A673 (cell line): ENCODE measurements around the gene TRIM74. TPM values are rescaled to one million over a fixed set of nuclear protein-coding genes. Genes with fewer than 3 reads are reported as not detected.
"Not testable (repeated sequence)": the region's sequence is repeated elsewhere in the genome, so short reads cannot be mapped to it uniquely, and the experiment has no call there.

Source experiments
- BruUV-seq: library from RNA; stranded (reverse); fragments of 400-500 nt; replicated peaks from 2 replicates; lab custom pipeline; 2021; lab: Mats Ljungman, UMichigan
- CTCF ChIA-PET: fragments of 300-600 bp; sonication (Branson Sonifier 250); formaldehyde crosslinking; loops from one replicate; lab custom pipeline; 2022; ENCODE audit warnings: antibody characterized with exemption; lab: Charles Lee
- POLR2A ChIA-PET: fragments of 300-600 bp; sonication (Branson Sonifier 250); formaldehyde crosslinking; loops from one replicate; lab custom pipeline; 2022; ENCODE audit warnings: antibody characterized with exemption; ENCODE audit not compliant: low non-redundant PET; lab: Charles Lee
- DNase-seq: peaks from one replicate; pipeline ENCODE4 v3.0.0-alpha.2; 2015; ENCODE audit warnings: low spot score
- H3K27ac ChIP-seq: fragments of 200-600 bp; sonication (generic); 2 replicates; pipeline ENCODE4 v1.5.1; 2016; ENCODE audit warnings: mixed run types, low read depth, mild to moderate bottlenecking, mixed read lengths, antibody characterized with exemption, low read length; ENCODE audit not compliant: poor library complexity, severe bottlenecking
- H3K27me3 ChIP-seq: fragments of 200-600 bp; sonication (generic); replicated peaks from 2 replicates; pipeline ENCODE4 v1.6.1; 2017; ENCODE audit warnings: mixed run types, low read depth, mild to moderate bottlenecking, mixed read lengths, antibody characterized with exemption, low read length; ENCODE audit not compliant: insufficient read depth, poor library complexity
- H3K36me3 ChIP-seq: fragments of 200-600 bp; sonication (generic); 2 replicates; pipeline ENCODE4 v1.6.1; 2016; ENCODE audit warnings: mixed run types, mild to moderate bottlenecking, mixed read lengths, antibody characterized with exemption, low read length; ENCODE audit not compliant: insufficient read depth, poor library complexity, severe bottlenecking
- H3K4me1 ChIP-seq: fragments of 200-600 bp; sonication (generic); 2 replicates; pipeline ENCODE4 v1.6.1; 2017; ENCODE audit warnings: mixed run types, mild to moderate bottlenecking, mixed read lengths, antibody characterized with exemption, low read length; ENCODE audit not compliant: insufficient read depth, poor library complexity, severe bottlenecking
- H3K4me3 ChIP-seq: fragments of 200-600 bp; sonication (generic); 2 replicates; pipeline ENCODE4 v1.5.1; 2016; ENCODE audit warnings: low read depth, mixed run types, mild to moderate bottlenecking, mixed read lengths, low read length; ENCODE audit not compliant: poor library complexity, severe bottlenecking
- H3K9me3 ChIP-seq: fragments of 200-600 bp; sonication (generic); 2 replicates; pipeline ENCODE4 v1.6.1; 2016; ENCODE audit warnings: mixed run types, low read depth, mild to moderate bottlenecking, mixed read lengths, antibody characterized with exemption, low read length; ENCODE audit not compliant: poor library complexity, severe bottlenecking
- intact Hi-C: fragments of 100-400 bp; cut with micrococcal nuclease; formaldehyde crosslinking; loops from one replicate; pipeline ENCODE4 v1.10.0; 2022; ENCODE audit not compliant: unreplicated experiment
- total RNA-seq: library from RNA; stranded (reverse); gene quantifications from 2 replicates; pipeline ENCODE4 v1.2.3, GENCODE V29; 2021

TRIM74 gene
- total RNA-seq, 1 experiment from 2014 or later, result not detected

DNA sequence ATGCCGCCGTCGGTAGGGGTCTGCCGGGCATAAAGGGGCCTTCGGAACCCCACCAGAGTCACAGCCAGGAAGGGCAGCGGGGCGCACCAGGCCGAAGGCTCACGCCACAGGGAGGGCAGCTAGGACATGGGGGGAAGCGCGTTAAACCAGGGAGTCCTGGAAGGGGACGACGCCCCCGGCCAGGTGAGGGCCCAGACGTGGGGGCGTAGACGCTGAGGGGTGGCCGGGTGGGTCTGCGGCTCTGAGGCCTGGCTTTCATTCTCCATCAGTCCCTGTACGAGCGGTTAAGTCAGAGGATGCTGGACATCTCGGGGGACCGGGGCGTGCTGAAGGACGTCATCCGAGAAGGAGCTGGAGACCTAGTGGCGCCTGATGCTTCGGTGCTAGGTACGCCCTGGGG lies 422 bp upstream of the TRIM74 start:
- H3K27me3 ChIP-seq, H3K4me3 ChIP-seq, H3K9me3 ChIP-seq, BruUV-seq, intact Hi-C loops, H3K27ac ChIP-seq, H3K4me1 ChIP-seq, POLR2A ChIA-PET, DNase-seq, CTCF ChIA-PET, H3K36me3 ChIP-seq: not testable (repeated sequence)

DNA sequence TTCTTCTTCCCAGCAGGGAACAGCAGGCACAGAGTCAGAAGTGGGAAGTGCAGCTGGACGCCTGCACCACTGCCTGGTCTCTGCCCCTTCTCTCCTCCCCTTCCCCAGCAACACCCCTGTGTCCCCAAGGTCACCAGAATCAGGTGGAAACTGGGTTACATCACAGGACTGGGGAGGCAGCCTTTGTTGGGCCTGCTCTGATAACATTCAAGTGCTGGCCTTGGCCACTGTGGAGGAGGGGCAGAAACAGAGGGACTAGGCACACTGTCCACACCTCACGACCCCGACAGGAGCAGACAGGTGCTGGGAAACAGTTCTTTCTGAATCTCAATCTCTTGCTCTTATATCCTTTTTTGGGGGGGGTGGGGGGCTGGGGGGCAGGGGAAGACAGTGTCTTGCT lies 2.4 kb downstream of the TRIM74 start:
- H3K27me3 ChIP-seq, CTCF ChIA-PET, intact Hi-C loops, H3K4me3 ChIP-seq, H3K9me3 ChIP-seq, BruUV-seq, H3K27ac ChIP-seq, POLR2A ChIA-PET, H3K36me3 ChIP-seq, H3K4me1 ChIP-seq, DNase-seq: not testable (repeated sequence)

- H3K27ac ChIP-seq, CTCF ChIA-PET, DNase-seq, H3K4me1 ChIP-seq, H3K36me3 ChIP-seq, H3K9me3 ChIP-seq, BruUV-seq, intact Hi-C loops, POLR2A ChIA-PET, H3K27me3 ChIP-seq, H3K4me3 ChIP-seq: not testable (repeated sequence)
Measured at GRCh38 chr7:72965186-72965975, 3.9 kb downstream of the TRIM74 start.

DNA sequence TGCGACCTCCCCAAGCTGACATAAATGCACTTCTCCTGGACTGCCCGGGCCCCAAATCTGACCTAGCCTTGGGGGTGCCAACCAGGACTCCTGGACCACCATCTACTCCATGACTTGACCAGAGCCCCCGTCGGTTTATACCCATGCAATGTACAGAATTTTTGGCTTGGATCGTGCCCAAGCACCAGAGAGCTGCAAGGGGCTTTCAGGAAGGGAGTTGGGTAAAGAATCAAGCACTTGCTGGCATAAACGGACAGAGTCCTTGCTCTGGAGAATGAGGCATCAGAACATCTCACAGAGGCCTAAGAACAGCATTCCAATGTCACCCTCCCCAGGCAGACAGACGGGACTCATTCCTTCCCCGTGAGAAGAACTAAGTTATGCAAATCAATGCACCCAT lies 6.2 kb downstream of the TRIM74 start:
- H3K27ac ChIP-seq, H3K4me3 ChIP-seq, intact Hi-C loops, BruUV-seq, H3K9me3 ChIP-seq, H3K4me1 ChIP-seq, POLR2A ChIA-PET, CTCF ChIA-PET, H3K27me3 ChIP-seq, H3K36me3 ChIP-seq, DNase-seq: not testable (repeated sequence)

DNA sequence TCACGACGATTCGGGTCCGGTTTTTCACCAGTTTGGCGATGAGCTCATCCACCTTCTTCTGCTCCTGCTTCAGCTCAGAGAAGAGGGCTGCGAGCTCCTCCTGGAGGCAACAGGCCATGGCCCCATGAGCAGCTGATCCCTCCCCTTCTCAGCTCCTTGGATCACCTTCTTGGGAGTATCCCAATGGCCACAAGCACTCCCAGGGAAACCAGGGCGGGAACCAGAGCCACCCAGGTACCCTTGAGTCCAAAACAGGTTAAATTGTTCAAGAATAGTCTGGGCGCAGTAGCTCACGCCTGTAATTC lies 8.0 kb downstream of the TRIM74 start:
- H3K27me3 ChIP-seq, BruUV-seq, intact Hi-C loops, CTCF ChIA-PET, H3K4me3 ChIP-seq, POLR2A ChIA-PET, H3K36me3 ChIP-seq, H3K4me1 ChIP-seq, H3K27ac ChIP-seq, DNase-seq, H3K9me3 ChIP-seq: not testable (repeated sequence)

DNA sequence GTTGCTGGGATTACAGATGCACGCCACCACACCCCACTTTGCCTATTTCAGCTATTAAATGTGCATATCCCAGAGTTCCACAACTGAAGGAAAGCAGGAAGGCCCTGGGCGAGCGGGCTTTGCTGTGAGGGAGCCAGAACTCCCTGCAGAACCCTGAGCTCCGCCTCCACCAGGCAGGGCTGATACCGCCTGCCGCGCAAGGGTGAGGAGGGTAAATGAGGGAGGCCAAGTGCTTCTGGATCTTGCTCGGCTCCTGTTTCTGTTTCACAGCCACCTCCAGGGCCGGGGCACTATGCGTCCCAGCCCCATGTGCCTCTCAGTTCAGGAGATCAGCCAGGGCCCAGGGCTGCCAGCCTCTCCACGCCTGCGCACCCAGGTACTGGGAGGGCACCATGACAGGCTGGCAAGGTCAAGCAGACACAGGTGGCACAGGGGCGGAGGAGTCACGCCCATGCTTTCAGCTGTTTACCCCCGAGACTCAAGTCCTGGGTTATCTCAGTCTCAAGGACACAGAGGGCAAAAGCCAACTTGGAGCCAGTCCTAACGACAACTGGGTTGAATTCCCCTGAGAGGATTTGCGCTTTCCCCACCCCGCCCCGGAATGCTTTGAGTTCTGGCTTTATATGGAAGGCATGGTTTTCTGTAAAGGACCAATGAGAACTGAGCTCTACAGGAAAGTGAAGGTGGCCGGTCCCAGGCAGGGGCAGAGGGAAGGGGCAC lies 8.5 kb downstream of the TRIM74 start:
- H3K4me3 ChIP-seq, H3K4me1 ChIP-seq, POLR2A ChIA-PET, intact Hi-C loops, BruUV-seq, DNase-seq, H3K9me3 ChIP-seq, CTCF ChIA-PET, H3K27me3 ChIP-seq, H3K36me3 ChIP-seq, H3K27ac ChIP-seq: not testable (repeated sequence)

DNA sequence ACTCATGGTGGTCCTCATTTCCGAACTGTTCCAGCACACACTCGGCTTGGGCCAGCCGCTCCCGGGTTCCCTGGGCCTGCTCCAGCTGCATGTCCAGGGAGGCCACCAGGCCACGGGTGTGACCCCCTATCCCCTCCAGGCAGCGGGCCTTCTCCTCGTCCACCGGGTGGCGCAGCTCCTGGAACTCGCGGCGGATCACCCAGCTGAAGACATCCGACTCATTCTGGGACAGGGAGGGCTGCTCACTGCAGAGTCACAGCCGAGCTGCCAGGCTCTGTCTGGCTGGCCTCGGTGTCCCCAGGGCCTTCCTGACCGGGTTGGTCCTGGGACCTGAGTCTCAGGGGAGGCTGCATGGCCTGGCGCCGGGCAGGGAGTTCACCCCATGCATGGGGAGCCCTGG lies 9.2 kb downstream of the TRIM74 start:
- intact Hi-C loops, H3K9me3 ChIP-seq, H3K36me3 ChIP-seq, BruUV-seq, H3K27me3 ChIP-seq, H3K27ac ChIP-seq, CTCF ChIA-PET, DNase-seq, H3K4me3 ChIP-seq, POLR2A ChIA-PET, H3K4me1 ChIP-seq: not testable (repeated sequence)
